Stimulated activated CD4-positive, alpha-beta T cell treated with anti-CD3 and anti-CD28 coated beads, TNF-alpha, amount 100 ng/mL, for 48 hours (primary cell): ENCODE results near the gene LEMD1.
"Not testable (repeated sequence)": the region's sequence is repeated elsewhere in the genome, so short reads cannot be mapped to it uniquely, and the experiment has no call there.

Experiments
- DNase-seq, 3 donors: peaks; one replicate each; pipeline ENCODE4 v3.0.0-alpha.2; 2020; ENCODE audit warnings: low read depth in 3 of 3

LEMD1 gene

DNA sequence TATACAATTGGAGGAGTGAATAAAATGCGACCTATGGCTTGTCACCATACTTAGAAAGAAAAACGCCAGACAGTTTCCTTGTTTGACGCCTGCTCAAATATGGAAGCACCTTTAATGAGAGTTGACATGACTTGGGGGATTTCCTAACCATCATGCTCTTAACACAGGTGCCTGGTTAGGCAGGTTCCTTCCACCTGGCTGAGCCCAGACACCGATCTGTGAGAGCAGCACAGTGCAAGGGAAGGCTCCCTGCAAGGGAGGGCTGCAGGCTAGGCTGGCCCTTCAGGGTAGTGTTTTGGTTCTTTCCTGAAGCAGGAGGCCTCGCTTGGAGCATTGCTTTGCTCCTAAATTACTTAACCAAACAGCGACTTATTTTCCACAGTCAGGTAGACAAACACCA is 40.6 kb downstream of the LEMD1 start:
- DNase-seq, result no peak

DNA sequence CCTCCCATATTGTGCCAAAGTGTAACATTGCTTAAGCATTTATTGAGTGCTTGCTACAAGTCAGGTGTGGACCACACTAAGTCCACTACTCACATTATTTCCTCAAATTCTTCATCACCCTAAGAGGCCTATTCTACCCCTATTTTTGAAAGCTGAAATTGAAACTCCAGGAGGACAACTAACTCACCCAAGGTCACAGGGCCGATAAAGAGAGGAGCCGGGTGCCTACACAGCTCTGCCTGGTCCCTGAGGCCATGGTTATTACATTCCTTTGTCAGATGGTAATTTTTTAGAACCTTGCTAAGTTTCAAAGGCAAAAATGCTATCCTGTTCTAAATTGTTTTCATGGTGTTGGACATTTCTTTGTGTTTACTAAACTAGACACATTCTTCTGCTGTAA is 41.0 kb downstream of the LEMD1 start:
- no peak for DNase-seq

DNA sequence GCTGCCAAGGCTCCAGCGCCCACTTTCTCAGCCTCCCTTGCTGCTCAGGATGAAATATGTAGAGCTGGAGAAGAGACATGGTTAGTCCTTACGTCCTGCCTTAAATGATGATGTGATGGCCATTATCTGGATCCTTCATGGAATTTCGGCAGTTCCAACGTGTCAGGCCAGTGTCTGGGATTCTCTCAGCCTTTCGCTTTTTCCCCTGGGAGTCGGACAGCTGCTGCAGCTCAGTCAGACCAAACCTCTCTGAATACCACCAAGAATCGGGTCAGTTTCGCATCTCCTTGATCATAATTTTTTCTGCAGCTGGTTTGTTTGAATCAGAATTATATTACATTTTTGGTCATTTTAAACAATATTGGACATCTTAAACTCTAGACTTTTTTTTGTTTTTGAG is 42.8 kb downstream of the LEMD1 start:
- no peak for DNase-seq

DNA sequence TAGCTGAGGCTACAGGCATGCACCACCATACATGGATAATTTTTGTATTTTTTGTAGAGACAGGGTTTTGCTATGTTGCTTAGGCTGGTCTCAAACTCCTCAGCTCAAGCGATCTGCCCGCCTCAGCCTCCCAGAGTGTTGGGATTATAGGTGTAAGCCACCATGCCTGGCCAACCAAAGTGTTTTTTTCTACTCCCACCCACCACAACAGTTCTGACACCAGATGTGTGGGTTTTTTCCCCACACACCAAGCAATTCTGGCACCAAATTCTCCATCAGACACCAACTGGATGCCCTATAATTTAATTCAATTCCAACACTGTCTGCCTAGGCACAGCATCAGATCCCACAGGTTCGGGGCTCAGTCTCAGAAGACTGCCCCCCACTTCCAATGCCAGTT is 44.5 kb downstream of the LEMD1 start:
- no peak for DNase-seq

DNA sequence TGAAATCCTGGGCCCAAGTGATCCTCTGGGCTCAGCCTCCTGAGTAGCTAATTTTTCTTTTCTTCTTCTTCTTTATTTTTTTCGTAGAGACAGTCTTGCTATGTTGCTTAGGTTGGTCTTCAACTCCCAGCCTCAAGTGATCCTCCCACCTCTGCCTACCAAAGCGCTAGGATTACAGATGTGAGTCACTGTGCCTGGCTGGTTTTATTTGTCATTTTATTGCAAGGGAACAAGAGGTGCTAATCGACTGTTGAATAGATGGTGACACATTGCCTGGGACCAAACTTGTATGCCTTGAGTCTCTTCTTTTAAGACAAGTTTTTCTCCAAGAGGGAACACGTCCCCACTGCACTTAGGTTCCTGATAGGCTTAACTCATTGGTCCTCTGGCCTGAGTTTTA is 45.1 kb downstream of the LEMD1 start:
- no peak for DNase-seq

DNA sequence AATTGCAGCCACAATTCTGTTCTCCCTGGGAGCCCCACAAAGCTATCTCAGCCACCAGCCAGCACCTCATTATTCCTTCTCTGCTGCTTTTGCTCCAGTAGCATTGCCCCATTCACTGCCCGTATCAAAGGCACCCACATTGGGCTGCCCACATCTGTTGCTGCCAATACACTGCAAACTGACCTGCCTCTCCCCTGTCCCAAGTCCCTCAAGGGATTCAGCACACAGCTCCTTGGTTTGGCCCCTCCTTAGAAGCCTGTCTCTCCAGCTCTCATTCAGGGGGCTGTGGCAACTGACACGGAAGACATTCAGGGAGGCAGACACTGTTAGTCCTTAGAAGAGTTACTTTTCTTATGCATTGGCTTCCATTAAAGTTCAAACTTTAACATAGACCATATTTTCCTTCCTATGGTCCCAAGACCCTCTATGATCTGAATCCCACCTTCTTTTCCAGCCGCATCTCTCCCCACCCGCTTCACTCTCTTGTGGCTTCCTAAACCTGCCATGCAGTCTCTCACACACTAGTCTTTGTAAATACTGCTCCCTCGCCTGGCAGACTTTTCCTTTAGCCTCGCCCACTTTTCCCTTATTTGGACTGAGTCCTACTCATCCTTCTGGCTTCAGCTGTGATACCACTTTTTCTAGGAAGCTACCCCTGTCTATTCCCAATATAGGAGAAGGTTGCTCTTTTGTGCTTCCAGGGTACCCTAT is 45.9 kb downstream of the LEMD1 start:
- no peak for DNase-seq

DNA sequence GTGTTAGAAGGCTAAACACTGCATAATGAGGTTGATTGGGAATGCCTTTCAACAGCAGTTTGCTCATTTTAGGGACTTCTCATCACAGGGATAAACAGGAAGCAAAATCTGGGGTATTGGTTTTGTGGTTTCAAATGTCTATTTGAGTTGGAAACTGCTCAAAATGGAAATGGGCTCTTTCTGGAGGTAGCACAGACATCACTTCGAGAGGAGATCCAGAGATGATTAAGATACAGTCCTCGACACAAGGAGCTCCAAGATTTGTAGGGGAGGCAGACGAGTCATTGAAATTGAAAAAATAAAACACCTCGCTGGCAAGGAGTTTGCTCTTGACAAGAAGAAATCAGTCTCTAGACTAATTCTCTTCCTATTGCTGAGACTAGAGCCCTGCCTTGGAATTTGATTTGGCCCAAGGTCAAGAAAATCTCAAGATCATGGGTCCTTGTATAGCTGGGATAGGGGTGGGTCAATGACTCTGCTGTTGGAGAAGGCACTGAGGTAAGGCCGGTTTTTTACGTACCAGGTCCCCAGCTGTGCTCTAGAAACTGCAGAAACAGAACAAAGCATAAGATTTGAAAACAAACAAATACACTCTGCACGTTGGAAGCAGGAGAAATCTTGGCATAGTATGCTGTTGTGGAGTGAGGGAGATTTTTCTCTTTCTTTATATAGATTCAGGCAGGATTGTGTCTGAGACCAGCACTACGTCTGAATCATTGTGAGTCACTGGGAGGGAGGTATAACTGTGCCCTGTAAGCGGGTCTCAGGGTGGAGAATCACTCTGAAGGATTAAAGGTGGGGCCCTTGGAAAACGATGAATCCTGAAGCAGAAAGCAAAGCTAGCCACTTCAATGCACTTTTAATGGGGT is 47.4 kb downstream of the LEMD1 start:
- no peak for DNase-seq

DNA sequence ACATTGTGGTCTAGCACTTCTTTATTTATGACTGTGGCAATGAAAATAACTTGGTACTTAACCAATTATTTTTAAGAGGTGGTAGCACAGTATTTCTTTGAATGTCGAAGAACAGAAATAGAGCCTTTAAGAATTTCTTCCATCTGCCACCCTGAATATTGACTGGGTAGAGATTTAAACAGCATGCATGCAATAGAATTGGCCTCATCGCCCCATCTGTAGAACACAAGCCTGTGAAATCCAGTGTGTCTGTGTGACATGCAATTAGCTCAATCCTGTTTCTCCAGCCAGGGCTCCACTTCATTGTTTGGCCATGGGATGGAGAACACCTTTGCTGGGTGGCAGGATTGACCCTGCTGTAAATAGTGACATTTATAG is 48.1 kb downstream of the LEMD1 start:
- DNase-seq, result no peak

DNA sequence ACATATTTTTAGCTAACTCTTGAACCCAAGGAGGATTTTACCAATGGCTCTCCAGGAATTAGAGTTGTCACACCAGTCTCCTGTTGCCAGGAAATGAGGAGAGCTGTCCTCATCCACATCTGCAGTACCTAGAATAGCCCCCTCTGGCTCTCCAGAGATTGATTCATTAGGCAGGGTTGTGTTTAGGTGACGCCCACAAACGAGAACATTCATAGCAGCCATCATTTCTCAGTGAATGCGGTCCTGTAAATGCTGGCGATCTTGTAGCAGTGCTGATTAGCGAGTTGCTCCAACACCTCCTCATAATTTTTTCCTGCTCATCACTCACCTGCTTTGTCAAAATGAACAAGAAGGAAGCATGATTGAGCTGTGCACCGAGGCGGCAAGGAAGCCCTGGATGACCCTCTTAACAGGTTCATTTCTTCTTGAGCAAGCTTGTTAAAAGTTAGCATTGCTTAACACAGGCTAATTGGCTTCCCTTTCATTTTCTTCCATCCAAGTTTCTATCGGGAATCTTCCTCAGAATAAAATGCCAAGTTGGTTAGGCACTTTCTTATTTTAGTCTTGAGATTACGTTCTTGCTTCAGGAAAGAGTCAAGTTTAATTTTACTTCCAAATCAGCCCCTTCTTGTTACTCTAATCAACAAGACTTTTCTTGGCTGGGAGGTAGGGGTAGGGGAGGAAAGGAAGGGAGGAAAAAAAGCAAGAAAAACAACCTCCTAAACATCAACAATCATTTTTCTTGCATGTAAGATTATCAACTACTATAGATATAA is 48.6 kb downstream of the LEMD1 start:
- no peak for DNase-seq

DNA sequence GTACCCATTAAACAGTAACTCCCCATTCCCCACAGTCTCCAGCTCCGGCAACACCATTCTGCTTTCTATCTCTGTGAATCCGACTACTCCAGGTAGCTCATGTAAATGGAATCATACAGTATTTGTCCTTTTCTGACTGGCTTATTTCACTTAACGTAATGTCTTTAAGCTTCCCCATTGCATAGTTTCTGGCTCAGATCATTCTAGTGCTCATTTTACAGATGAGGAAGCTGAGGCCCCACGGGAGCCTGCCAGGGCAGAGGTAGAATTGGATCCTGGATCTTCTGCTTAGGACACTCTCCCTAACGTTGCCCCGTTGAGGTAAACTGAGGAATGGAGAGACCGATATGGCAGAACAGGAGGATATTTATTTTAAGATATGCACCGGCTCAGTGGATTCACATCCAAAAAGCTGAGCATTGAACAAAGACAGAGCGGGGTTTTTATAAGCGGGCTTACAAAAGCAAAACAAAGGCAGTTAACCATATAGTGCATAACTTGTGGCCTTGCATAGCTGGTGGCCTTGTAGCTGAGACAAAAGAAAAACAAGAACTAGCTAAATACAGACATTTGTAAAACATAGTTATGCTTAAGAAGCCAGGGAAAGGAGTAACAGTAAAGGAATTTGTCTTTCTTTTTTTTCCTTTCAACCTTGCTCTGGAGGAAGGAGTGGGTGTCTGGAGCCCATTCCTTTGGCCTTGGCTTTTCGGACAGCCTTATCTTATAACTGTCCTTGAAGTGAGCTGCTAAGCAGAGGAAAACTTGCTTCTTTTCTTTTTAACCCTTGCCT is 49.8 kb downstream of the LEMD1 start:
- no peak for DNase-seq

DNA sequence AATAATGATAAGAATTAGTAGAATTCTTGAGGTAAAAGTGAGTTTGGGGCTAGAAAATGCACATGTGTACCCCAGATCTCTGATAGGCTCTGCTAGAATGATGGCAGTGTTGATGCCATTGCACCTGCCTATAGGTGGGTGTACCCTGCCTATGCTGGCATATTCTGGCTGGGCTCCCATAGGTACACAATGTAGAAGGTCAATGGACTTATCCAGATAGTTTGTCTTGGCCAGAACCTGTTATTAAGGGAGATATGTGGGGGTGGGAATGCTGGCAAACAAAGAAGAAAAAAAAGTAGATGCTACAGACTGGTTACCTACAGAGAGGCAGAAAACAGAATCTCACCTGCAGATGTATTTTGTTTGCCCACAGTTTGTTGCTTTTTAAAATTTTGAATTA is 51.1 kb downstream of the LEMD1 start:
- no peak for DNase-seq

DNA sequence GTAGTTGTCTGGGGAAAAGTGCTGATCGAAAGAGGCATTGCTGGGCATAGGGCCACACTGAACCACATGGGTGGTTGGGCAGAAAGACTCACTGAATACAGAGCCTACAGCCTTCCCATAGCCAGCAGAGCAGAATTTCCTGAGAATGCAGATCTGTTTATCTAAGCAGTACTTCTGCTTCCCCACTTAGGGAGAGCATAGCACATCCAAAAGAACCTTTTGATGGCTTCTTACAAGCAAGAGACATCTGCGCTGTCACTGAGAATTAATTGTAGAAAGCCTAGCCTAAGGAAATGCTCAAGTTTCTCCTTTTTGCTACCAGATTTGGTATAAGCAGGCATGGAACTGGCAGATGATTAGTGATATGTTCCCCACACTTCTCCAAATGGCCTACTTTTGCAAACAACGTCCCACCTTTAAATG is 52.1 kb downstream of the LEMD1 start:
- no peak for DNase-seq

DNA sequence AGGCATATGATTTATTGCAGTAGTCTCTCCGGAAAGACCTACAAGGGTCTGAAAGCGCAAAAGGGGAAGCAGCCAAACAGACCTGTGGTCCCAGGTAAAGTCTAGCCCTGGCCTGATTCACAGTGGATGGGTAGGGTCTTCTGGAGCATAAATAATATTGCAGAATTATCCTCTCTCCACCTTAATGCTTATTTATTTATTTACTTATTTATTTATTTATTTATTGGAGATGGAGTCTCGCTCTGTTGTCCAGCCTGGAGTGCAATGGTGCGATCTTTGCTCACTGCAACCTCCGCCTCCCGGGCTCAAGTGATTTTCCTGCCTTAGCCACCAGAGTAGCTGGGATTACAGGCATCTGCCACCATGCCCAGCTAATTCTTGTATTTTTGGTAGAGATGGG is 53.4 kb downstream of the LEMD1 start:
- DNase-seq, result no peak

DNA sequence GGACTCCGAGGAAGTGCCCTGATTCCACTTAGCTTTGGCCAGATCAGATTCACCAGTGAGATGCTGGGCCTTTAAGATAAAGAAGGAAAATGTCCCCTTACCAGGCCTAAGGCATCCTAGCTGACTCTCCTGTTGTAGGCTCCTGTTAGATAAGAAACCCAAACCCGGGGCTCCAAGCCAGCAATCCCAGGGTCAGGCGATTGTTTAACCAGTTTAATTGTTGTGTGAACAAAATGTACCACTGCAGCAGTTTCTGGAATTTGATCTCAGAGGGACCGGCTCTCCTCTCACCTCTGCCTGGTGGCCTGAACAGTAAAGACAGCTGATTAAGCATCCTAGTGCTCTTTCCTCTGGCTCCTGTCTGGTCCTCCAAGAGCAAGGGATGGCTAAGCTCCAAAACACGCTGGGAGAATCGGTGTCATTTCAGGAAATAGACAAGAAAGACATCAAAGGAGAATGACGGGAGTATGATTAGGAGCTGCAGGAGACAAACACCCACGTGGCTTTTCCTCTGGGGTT is 55.9 kb downstream of the LEMD1 start:
- DNase-seq, result no peak

DNA sequence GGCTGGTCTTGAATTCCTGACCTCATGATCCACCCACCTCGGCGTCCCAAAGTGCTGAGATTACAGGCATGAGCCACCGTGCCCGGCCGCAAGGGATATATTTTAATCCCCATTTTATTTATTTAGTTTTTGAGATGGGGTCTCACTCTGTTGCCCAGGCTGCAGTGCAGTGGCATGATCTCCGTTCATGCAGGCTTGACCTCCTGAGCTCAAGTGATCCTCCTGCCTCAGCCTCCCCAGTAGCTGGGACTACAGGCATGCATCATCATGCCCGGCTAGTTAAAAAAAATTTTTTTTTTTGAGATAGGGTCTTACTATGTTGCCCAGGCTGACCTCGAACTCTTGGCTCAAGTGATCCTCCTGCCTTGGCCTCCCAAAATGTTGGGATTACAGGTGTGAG is 56.8 kb downstream of the LEMD1 start:
- not testable (repeated sequence) for DNase-seq

DNA sequence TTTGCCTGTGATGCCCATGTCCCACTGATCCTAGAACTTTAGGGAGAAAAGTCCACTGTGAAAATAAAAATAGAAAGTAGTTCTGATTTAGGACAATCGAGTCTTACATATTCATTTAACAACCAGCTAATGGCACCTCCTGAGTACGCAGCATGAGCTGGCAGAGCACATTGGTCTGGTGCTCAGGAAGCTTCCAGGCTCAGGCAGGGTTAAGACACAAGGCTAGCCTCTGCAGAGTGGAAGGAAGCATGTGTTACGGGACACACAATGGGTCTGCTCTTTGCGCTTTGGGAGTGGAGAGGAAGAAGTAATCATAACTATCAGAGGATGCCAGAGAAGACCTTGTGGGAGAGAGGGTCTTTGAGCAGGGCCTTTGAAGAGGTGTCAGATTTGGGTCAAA is 61.0 kb downstream of the LEMD1 start:
- no peak for DNase-seq

DNA sequence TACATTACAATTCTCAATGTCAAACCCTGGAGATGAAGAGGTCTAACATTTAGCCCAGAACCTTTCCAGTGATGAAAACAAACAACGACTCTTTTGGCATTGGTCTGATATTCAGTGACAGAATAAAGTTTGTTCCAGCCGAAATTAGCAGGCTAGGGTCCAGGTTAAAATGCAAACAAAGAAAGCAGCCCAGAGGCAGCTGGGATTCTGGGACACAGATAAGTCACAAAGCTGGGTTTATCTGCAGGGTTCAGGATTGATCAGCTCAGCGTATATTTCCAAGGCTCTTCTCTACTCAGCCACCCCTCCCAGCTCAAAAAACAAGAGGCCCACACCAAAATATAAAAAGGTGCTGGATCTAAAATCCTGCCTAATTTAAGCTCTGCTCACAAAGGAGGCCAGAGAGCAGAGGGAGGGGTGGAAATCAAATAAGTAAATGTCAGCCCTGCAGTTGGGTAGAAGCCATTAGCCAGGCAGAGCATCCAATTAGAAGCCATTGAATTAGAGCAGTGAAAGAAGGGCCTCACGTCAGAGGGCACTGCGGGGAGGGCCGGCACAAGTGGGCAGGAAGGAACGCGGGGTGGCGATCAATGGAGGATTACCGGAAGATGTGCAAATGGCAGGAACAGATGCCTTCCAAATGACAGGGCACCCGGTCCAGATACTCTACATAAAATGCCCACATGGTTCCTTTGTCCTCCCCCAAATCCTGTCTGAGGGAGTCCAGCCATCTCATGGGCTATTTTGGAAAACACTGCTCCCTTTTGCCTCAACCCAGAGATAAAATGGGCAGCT is 61.9 kb downstream of the LEMD1 start:
- DNase-seq, result no peak

DNA sequence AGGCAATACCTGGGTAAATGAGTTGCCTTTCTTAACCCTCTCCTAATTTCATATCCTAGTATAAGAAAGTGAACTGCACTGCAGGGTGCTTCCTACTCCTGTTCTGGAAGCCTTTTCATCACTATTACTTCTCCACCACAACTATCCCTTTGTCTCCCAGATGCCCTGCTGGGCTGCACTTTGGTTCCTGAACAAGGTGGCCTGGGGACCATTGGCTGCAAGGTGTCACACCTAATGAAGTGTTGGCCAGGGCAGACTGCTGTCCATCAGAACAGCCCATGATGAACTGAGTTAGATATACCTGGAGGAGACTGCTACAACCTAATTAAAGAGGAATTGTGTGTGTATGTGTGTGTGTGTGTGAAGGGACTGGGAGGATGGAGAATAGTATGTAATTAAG is 63.3 kb downstream of the LEMD1 start:
- DNase-seq, result no peak

DNA sequence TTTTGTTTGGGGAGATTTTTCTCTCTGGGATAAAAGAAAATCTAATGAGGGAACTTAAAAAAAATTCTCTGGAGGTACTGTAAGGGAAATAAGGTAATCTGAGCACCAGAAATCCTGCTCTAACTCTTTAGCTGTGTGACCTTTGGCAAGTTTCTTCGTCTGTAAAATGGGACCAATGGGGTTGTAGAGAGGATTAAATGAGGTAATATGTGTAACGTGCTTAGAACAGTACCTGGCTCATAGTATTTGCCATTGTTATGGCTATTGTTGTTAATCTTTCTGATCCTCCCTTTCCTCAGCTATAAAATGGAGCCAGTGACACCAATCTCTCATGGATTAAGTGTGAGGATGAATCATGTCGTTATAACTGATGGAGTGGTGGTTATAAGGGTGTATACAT is 64.3 kb downstream of the LEMD1 start:
- no peak for DNase-seq

DNA sequence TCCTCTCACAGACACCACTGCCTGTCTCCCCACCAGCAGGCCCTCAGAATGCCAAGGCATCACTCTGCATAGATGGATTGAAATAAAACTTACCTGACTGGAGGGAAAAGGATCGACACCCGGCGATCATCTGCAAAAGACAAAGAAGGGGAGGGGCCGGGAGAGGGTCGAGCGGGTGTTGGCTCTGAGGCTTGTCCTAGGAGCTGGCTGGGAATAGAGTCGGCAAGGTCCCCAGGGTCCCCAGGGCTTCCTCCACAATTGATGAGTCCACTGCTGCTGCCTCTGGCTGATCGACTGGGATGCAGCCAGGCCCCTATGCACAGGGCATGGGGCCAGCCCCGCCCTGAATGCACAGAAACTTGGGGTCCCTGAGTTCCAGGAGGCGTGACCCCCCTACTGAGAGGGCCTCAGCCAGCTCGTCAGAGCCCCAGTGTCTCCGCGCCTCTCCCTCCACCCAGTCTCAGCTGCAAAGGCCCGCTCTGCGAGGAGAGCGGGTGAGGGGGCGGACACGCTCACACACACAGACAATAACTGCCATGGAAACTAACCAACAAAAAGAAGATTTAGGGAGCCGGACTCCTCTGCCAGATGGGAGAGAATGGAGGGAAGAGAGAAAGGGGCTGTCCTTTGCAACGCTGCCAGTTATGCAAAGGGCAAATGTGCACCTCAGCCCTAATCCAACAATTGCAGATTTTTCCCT is 65.3 kb downstream of the LEMD1 start, which contains the start of gene KLHDC8A:
Gene KLHDC8A (minus strand): TSS at position 483 of the 700 bp plus-strand sequence. CDS start 13,318 bp downstream, outside the sequence.
- DNase-seq, result no peak
